DOHH2 (cell line): ENCODE results near the gene DSTYK.

Experiments used
- H3F3A ChIP-seq: fragments of 200-600 bp; sonication (generic), shearing (Covaris generic); 2 replicates; pipeline ENCODE4 v1.6.0; 2016; ENCODE audit warnings: antibody characterized with exemption, mild to moderate bottlenecking; ENCODE audit not compliant: control insufficient read depth, insufficient read depth
- H3K27ac ChIP-seq: fragments of 200-600 bp; sonication (generic); 2 replicates; pipeline ENCODE4 v1.5.1; 2014; ENCODE audit warnings: low read depth, mild to moderate bottlenecking, low read length, moderate library complexity
- H3K27me3 ChIP-seq: fragments of 200-600 bp; sonication (generic); 2 replicates; pipeline ENCODE4 v1.6.1; 2014; ENCODE audit warnings: mild to moderate bottlenecking, low read length, mixed read lengths; ENCODE audit not compliant: control insufficient read depth
- H3K36me3 ChIP-seq: fragments of 200-600 bp; sonication (generic); 2 replicates; pipeline ENCODE4 v1.6.1; 2014; ENCODE audit warnings: mild to moderate bottlenecking, low read length, moderate library complexity, mixed read lengths; ENCODE audit not compliant: control insufficient read depth
- H3K4me1 ChIP-seq: fragments of 200-600 bp; sonication (generic); 2 replicates; pipeline ENCODE4 v1.6.1; 2014; ENCODE audit warnings: mild to moderate bottlenecking, low read length, mixed read lengths; ENCODE audit not compliant: control insufficient read depth
- H3K4me2 ChIP-seq: fragments of 200-600 bp; sonication (generic); 2 replicates; pipeline ENCODE4 v1.6.0; 2014; ENCODE audit warnings: mild to moderate bottlenecking, low read length, moderate library complexity
- H3K4me3 ChIP-seq: fragments of 200-600 bp; sonication (generic); 2 replicates; pipeline ENCODE4 v1.5.1; 2014; ENCODE audit warnings: mild to moderate bottlenecking, low read length, mixed read lengths
- H3K79me2 ChIP-seq: fragments of 200-600 bp; sonication (generic); 2 replicates; pipeline ENCODE4 v1.6.1; 2014; ENCODE audit warnings: mild to moderate bottlenecking, low read length, mixed read lengths; ENCODE audit not compliant: control insufficient read depth
- H3K9me2 ChIP-seq: fragments of 200-600 bp; sonication (generic); replicated peaks from 2 replicates; pipeline ENCODE4 v1.6.1; 2014; ENCODE audit warnings: mild to moderate bottlenecking, low read length, mixed read lengths; ENCODE audit not compliant: control insufficient read depth
- H3K9me3 ChIP-seq: fragments of 200-600 bp; sonication (generic); 2 replicates; pipeline ENCODE4 v1.6.1; 2014; ENCODE audit warnings: antibody characterized with exemption, low read length, mixed read lengths; ENCODE audit not compliant: control insufficient read depth, insufficient read depth
- H4K20me1 ChIP-seq: fragments of 200-600 bp; sonication (generic); 2 replicates; pipeline ENCODE4 v1.6.0; 2014; ENCODE audit warnings: low read depth, mild to moderate bottlenecking, antibody characterized with exemption, low read length, moderate library complexity; ENCODE audit not compliant: control insufficient read depth, insufficient read depth
- EZH2phosphoT487 ChIP-seq: fragments of 200-600 bp; sonication (generic); IDR thresholded peaks from 2 replicates; pipeline ENCODE4 v1.6.1; 2017; ENCODE audit warnings: borderline replicate concordance, mild to moderate bottlenecking, antibody characterized with exemption, low read length, moderate library complexity, mixed read lengths
- TF ChIP-seq, protein P1 (sequence below): fragments of 200-600 bp; sonication (generic); IDR thresholded peaks from one replicate; pipeline ENCODE4 v1.5.1; 2014; ENCODE audit warnings: antibody characterized with exemption, mild to moderate bottlenecking, low read depth, low read length; ENCODE audit not compliant: poor library complexity, severe bottlenecking

Gene DSTYK

DNA sequence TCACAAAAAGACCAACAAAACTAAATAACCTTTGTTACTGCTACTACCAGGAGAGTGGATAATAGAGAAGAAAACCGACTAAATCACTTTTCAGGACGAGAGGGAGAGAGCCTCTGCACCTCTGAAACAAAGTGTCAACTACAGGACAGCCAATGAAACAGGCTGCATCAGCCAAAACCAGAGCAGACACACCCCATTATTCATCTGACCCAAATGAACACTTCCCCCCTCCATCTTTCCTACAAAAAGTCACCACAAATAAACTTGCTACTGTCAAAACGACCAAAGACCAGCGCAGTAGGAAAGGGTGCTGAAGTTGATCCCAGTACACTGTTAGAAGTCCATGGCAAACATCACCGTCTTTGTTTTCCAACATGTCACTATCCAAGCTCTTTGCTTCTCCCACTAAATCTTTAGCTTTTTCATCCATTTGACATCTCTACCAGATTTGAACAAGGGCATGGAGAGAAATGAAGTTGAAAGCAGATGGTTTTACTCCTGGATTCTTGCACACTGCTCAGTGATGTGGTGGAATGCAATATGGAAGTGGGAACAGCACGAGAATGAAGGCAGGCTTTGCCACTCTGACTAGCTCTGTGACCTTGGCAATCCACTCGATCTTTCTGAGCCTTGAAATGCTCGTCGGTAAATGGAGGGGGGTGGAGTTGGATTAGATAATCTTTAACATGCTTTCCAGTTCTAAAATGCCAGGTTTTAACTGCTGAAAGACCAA is 20.5 kb downstream of the DSTYK start:
- H3K79me2 ChIP-seq: peaks cover 11% of the 10 kb centered on the region
- no peak overlapping the region for H3K4me2 ChIP-seq
- no peaks in the 10 kb centered on the region for H3K27me3 ChIP-seq
- no peaks in the 10 kb centered on the region for H3K36me3 ChIP-seq
- no peak overlapping the region for H3K4me3 ChIP-seq
- H3K4me1 ChIP-seq: peaks cover 14% of the 10 kb centered on the region
- no peak overlapping the region for H3K27ac ChIP-seq
- TF ChIP-seq, protein P1, sequence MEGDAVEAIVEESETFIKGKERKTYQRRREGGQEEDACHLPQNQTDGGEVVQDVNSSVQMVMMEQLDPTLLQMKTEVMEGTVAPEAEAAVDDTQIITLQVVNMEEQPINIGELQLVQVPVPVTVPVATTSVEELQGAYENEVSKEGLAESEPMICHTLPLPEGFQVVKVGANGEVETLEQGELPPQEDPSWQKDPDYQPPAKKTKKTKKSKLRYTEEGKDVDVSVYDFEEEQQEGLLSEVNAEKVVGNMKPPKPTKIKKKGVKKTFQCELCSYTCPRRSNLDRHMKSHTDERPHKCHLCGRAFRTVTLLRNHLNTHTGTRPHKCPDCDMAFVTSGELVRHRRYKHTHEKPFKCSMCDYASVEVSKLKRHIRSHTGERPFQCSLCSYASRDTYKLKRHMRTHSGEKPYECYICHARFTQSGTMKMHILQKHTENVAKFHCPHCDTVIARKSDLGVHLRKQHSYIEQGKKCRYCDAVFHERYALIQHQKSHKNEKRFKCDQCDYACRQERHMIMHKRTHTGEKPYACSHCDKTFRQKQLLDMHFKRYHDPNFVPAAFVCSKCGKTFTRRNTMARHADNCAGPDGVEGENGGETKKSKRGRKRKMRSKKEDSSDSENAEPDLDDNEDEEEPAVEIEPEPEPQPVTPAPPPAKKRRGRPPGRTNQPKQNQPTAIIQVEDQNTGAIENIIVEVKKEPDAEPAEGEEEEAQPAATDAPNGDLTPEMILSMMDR: no peak
- no peak for TF ChIP-seq EZH2phosphoT487
- H3K9me2 ChIP-seq: no peaks in the 10 kb centered on the region
- no peaks in the 10 kb centered on the region for H3K9me3 ChIP-seq
- no peaks in the 10 kb centered on the region for H4K20me1 ChIP-seq
- H3F3A ChIP-seq: no peaks in the 10 kb centered on the region

DNA sequence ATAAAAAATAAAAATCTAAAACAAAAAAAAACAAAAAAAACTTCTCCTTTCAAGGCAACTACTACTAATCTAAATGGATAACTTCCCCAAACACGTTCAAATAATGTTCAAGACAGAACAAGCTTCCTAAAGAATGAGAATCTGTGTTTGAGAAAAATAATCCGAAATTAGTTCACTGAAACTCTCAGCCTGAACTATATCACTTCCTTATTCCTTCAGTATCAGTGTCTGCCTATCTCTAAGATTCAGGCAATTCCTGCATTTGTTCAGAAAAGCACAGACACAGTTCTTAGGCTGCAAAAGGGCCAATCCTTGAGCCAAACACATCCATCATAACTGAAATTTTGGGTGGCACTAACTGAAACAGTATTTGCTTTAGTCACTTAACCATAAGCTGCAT is 22.4 kb downstream of the DSTYK start:
- no peaks in the 10 kb centered on the region for H3K9me3 ChIP-seq
- no peak overlapping the region for H3K4me3 ChIP-seq
- no peak overlapping the region for H3K4me2 ChIP-seq
- peaks cover 14% of the 10 kb centered on the region for H3K4me1 ChIP-seq
- no peaks in the 10 kb centered on the region for H3K36me3 ChIP-seq
- no peaks in the 10 kb centered on the region for H3K9me2 ChIP-seq
- TF ChIP-seq, protein P1: no peak
- TF ChIP-seq EZH2phosphoT487: no peak
- H4K20me1 ChIP-seq: no peaks in the 10 kb centered on the region
- no peak overlapping the region for H3K27ac ChIP-seq
- H3F3A ChIP-seq: no peaks in the 10 kb centered on the region
- H3K79me2 ChIP-seq: peaks cover 11% of the 10 kb centered on the region
- H3K27me3 ChIP-seq: no peaks in the 10 kb centered on the region

DNA sequence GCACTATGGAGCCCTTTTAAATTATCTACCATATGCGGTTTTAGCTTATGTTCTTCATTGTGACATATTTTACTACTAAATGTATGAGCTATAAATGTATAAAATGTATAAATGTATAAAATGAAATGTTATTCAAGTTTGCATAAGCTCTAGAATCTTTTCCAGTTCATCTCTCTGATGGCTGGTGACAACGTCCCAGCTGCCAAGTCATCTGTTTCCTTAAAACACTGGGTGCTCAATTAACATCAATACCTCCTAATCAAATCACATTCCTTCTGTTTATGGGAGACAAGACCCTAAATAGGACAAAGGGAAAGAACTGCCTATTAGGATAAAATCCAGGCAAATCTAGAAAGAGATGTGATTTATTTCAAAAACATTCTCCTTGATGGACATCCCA is 22.9 kb downstream of the DSTYK start:
- H3K4me1 ChIP-seq: peaks cover 14% of the 10 kb centered on the region
- H3K36me3 ChIP-seq: no peaks in the 10 kb centered on the region
- H3K27ac ChIP-seq: no peak overlapping the region
- TF ChIP-seq, protein P1: no peak
- TF ChIP-seq EZH2phosphoT487: no peak
- no peak overlapping the region for H3K4me2 ChIP-seq
- no peaks in the 10 kb centered on the region for H3K9me3 ChIP-seq
- H3K79me2 ChIP-seq: peaks cover 11% of the 10 kb centered on the region
- H3F3A ChIP-seq: no peaks in the 10 kb centered on the region
- no peaks in the 10 kb centered on the region for H3K27me3 ChIP-seq
- no peaks in the 10 kb centered on the region for H3K9me2 ChIP-seq
- H3K4me3 ChIP-seq: no peak overlapping the region
- no peaks in the 10 kb centered on the region for H4K20me1 ChIP-seq
